ENCODE results near the gene TEN1. TPM values are rescaled to one million over a fixed set of nuclear protein-coding genes. Genes with fewer than 3 reads are reported as not detected.
A peak's percentile ranks its signal among the peaks of the same experiment; 100 is the strongest.

The TEN1 gene
- total and polyA plus RNA-seq, 2 of the 13 experiments (the other 11 are each of a cell fraction or from before 2014, with no cell fraction given), result 18.0 to 21.3 TPM

DNA sequence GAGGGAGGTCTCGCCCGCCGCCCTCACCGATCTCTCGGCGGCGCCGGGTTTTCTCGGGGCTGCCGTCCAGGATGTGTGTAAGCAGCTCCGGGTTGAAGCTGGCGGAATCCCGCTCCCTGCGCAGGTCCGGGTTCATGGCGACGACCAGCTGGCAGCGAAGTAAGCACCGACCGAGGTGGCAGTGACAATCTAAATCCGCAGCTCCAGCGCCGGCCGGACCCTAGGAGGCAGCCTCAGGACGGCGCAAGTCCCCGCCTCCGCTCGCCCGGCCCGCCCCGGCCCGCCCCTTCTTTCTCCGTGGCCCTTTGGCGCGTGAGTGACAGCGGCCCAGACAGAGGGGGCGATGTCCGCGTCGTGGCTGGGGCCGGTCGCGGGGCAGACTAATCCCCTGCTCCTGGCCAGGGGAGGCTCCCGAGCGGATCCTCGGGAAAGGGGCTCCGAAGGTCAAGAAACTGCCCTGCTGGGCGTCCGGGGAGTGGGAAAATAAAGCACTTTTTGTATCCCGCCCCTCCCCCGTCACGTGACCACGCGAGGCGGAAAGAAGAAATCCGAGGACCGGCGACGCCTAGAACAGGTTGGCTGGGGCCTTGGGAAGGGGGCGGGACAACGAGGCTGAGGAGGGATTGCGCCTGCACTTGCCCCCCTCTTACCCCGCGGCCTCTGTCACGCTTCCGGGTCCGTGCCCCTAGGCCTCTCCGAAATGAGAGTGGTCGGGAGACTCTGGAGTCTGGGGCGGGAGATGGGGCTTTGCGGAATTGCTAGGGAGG, at the start of gene TEN1, which contains the start of gene ACOX1 (continued):
- TF ChIP-seq, protein P1, sequence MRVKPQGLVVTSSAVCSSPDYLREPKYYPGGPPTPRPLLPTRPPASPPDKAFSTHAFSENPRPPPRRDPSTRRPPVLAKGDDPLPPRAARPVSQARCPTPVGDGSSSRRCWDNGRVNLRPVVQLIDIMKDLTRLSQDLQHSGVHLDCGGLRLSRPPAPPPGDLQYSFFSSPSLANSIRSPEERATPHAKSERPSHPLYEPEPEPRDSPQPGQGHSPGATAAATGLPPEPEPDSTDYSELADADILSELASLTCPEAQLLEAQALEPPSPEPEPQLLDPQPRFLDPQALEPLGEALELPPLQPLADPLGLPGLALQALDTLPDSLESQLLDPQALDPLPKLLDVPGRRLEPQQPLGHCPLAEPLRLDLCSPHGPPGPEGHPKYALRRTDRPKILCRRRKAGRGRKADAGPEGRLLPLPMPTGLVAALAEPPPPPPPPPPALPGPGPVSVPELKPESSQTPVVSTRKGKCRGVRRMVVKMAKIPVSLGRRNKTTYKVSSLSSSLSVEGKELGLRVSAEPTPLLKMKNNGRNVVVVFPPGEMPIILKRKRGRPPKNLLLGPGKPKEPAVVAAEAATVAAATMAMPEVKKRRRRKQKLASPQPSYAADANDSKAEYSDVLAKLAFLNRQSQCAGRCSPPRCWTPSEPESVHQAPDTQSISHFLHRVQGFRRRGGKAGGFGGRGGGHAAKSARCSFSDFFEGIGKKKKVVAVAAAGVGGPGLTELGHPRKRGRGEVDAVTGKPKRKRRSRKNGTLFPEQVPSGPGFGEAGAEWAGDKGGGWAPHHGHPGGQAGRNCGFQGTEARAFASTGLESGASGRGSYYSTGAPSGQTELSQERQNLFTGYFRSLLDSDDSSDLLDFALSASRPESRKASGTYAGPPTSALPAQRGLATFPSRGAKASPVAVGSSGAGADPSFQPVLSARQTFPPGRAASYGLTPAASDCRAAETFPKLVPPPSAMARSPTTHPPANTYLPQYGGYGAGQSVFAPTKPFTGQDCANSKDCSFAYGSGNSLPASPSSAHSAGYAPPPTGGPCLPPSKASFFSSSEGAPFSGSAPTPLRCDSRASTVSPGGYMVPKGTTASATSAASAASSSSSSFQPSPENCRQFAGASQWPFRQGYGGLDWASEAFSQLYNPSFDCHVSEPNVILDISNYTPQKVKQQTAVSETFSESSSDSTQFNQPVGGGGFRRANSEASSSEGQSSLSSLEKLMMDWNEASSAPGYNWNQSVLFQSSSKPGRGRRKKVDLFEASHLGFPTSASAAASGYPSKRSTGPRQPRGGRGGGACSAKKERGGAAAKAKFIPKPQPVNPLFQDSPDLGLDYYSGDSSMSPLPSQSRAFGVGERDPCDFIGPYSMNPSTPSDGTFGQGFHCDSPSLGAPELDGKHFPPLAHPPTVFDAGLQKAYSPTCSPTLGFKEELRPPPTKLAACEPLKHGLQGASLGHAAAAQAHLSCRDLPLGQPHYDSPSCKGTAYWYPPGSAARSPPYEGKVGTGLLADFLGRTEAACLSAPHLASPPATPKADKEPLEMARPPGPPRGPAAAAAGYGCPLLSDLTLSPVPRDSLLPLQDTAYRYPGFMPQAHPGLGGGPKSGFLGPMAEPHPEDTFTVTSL (CRISPR knock-in tag; IDR thresholded peaks at IDR 0.05; ENCODE audit: borderline replicate concordance), result peak; percentile 81; the same call in 1 of the 2 replicates
- TF ChIP-seq, protein P2, sequence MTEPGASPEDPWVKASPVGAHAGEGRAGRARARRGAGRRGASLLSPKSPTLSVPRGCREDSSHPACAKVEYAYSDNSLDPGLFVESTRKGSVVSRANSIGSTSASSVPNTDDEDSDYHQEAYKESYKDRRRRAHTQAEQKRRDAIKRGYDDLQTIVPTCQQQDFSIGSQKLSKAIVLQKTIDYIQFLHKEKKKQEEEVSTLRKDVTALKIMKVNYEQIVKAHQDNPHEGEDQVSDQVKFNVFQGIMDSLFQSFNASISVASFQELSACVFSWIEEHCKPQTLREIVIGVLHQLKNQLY (CRISPR knock-in tag; IDR thresholded peaks at IDR 0.05), result peak; percentile 77
- TF ChIP-seq ZKSCAN8 (CRISPR knock-in tag; IDR thresholded peaks at IDR 0.05; ENCODE audit: borderline replicate concordance), result no peak; the same call in none of the 2 replicates
- TF ChIP-seq DMAP1 (CRISPR knock-in tag; IDR thresholded peaks at IDR 0.05), result peak; percentile 93
- peak; percentile 85 for TF ChIP-seq NR2C2 (CRISPR knock-in tag; IDR thresholded peaks at IDR 0.05; ENCODE audit: borderline replicate concordance)
- peak; percentile 81 for TF ChIP-seq ISL2 (CRISPR knock-in tag; IDR thresholded peaks at IDR 0.05)
- TF ChIP-seq, protein P3, sequence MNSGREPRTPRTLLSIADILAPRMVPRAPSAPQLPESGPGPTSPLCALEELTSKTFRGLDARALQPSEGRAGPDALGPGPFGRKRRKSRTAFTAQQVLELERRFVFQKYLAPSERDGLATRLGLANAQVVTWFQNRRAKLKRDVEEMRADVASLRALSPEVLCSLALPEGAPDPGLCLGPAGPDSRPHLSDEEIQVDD (CRISPR knock-in tag; IDR thresholded peaks at IDR 0.05; ENCODE audit: borderline replicate concordance), result peak; percentile 65; the same call in 1 of the 2 replicates
- peak; percentile 86; the same call in 1 of the 2 replicates for TF ChIP-seq KDM5B (CRISPR knock-in tag; IDR thresholded peaks at IDR 0.05; ENCODE audit: borderline replicate concordance)
- TF ChIP-seq FOSL1 (CRISPR knock-in tag; IDR thresholded peaks at IDR 0.05; ENCODE audit: borderline replicate concordance), result 0 out of 2 replicates have a peak, but pooled peaks have one; percentile 27
- peak; percentile 49; the same call in 1 of the 2 replicates for TF ChIP-seq ZNF777 (CRISPR knock-in tag; IDR thresholded peaks at IDR 0.05)
- peak; percentile 76; the same call in 1 of the 2 replicates for TF ChIP-seq KMT2A (CRISPR knock-in tag; IDR thresholded peaks at IDR 0.05)
- TF ChIP-seq BRCA1 (CRISPR knock-in tag; IDR thresholded peaks at IDR 0.05), result peak; percentile 61

All from HepG2 (cell line).